HG02973 (cell line): ENCODE data around the gene BHLHE23.
"Not testable (repeated sequence)": the region's sequence is repeated elsewhere in the genome, so short reads cannot be mapped to it uniquely, and the experiment has no call there.

ENCODE experiments used
- ATAC-seq: cut with Tn5 transposase; IDR thresholded peaks from one replicate; pipeline ENCODE4 v1.9.1; 2021; ENCODE audit warnings: moderate library complexity; ENCODE audit not compliant: unreplicated experiment

BHLHE23 gene

GRCh38 chr20:62962891-62963613, 43.7 kb downstream of the BHLHE23 start:
- ATAC-seq, result no peak

- ATAC-seq, result no peak
These were observed 44.4 kb downstream of the BHLHE23 start for GRCh38 chr20:62962221-62962879.

- no peak for ATAC-seq
These were observed 45.0 kb downstream of the BHLHE23 start for GRCh38 chr20:62961799-62962198.

GRCh38 chr20:62961310-62961783, 45.4 kb downstream of the BHLHE23 start:
- ATAC-seq, result no peak

- ATAC-seq, result not testable (repeated sequence)
These were observed 46.1 kb downstream of the BHLHE23 start for GRCh38 chr20:62960446-62961309.

GRCh38 chr20:62959998-62960436, 46.7 kb downstream of the BHLHE23 start:
- no peak for ATAC-seq

GRCh38 chr20:62959101-62959971, 47.4 kb downstream of the BHLHE23 start:
- no peak for ATAC-seq

- no peak for ATAC-seq
These were observed 48.2 kb downstream of the BHLHE23 start for GRCh38 chr20:62958388-62959100.

- ATAC-seq, result no peak
These were observed 49.3 kb downstream of the BHLHE23 start for GRCh38 chr20:62957136-62958117.

- no peak for ATAC-seq
These were observed 50.2 kb downstream of the BHLHE23 start for GRCh38 chr20:62956387-62957135.
